HG02852 (cell line): Measurements from ENCODE around the gene UPF1.

ENCODE experiments used
- ATAC-seq: cut with Tn5 transposase; IDR thresholded peaks from one replicate; pipeline ENCODE4 v1.9.1; 2021; ENCODE audit warnings: mild to moderate bottlenecking, moderate library complexity; ENCODE audit not compliant: unreplicated experiment

UPF1 gene

DNA sequence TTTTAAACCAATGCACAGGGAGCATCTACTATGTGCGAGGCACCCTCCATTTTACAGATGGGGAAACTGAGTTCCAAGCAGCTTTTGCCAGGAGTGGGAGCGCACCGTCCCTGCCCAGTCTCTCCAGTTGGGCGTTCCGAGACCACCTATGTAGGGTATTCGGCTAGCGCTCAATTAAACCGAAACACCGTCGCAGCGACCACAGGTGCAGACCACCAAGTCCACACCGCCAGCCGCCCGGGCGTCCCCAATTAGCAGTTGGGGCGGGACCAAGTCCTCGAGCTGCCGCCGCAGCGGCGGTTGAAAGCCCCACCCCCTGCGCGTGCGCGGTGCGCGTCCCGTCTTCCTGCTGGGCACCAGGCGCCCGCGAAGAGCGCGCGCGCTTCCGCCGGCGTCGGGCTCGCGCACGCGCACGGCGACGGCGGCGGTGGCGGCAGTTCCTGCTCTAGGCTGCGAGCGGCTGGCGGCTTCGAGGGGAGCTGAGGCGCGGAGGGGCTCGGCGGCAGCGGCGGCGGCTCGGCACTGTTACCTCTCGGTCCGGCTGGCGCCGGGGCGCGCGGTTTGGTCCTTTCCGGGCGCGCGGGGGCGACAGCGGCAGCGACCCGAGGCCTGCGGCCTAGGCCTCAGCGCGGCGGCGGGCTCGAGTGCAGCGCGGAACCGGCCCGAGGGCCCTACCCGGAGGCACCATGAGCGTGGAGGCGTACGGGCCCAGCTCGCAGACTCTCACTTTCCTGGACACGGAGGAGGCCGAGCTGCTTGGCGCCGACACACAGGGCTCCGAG lies at the start of gene UPF1:
TSS of gene UPF1 (plus strand) at position 436 of the 782 bp plus-strand sequence. CDS start at position 687, 251 bp downstream.
- ATAC-seq: peak; percentile 58

GRCh38 chr19:18782559-18783225 lies 49.1 kb upstream of the UPF1 start:
- no peak for ATAC-seq

DNA sequence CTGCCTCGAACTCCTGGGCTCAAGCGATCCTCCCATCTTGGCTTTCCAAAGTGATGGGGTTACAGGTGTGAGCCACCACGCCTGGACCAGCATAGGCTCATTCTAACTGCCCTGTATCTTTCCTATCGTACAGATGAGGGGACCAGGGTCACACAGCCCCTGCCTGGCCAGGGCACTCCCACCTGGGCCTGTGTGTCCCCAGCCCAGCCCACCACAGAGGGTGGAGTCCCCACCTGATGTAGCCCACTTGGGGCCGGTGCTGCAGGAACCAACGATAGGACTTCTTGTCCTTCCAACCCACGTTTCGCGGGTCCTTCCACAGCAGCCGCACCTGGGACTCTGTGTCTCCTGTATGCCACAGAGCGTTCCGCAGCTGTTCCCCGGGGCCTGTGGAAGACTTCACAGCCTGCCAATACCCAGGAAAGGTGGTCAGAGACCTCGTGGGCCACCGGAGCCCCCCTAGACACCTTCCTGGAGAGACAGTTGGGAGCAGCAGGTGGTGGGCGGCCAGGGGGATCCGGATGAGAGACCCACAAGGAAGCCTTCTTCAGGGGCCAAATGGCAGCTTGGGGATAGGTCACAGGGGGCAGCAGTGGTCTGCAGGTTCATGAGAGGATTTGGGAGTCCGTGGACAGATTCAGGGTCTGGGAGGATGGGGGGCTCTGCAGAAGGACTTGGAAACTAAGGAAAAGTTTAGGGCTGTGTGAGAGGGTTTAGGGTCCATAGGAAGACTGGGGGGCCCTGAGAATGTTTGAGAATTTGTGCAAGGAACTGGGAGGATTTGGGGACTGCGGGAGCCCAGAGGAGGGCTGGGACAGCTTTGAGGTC lies 47.6 kb upstream of the UPF1 start:
- no peak for ATAC-seq

GRCh38 chr19:18784786-18785120 lies 47.0 kb upstream of the UPF1 start:
- ATAC-seq: no peak

DNA sequence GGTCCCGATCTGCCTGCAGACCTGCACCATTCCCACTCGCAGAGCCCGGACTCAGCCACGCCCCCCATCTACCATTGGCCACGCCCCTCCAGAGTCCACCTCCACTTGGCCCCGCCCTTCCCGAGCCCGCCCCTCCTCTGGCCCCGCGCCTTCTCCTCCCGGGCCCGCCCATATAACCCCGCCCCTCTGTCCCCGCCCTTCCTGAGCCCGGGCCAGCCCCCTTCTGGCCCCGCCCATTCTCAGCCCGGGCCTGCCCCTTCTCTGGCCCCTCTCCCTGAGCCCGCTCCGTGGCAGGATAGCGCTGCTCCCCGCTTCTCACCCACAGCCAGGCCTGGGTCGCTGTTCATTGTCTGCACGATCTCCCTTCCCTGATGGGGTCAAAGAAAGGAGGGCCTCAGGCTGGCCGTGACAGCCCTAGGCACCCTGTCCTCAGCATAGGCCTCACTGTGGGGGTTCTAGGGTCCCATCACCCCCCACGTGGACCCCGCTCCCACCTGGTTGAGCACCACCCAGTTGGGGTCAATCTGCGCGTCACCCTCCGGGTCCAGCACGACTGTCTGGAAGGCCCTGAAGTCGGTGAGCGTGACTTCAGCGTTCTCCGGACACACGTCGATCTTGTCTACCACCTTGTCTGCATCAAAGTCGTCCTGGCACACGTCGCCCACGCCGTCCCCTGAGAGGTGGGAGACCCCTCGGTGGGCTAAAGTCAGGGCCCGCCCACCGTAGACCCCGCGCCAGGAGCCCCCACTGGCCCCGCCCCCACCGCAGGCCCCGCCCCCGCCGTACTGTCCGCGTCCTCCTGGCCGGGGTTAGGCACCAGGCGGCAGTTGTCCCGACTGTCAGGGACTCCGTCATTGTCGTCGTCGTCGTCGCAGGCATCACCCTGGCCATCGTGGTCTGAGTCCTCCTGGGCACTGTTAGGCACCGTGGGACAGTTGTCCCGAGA lies 46.3 kb upstream of the UPF1 start:
- no peak for ATAC-seq

DNA sequence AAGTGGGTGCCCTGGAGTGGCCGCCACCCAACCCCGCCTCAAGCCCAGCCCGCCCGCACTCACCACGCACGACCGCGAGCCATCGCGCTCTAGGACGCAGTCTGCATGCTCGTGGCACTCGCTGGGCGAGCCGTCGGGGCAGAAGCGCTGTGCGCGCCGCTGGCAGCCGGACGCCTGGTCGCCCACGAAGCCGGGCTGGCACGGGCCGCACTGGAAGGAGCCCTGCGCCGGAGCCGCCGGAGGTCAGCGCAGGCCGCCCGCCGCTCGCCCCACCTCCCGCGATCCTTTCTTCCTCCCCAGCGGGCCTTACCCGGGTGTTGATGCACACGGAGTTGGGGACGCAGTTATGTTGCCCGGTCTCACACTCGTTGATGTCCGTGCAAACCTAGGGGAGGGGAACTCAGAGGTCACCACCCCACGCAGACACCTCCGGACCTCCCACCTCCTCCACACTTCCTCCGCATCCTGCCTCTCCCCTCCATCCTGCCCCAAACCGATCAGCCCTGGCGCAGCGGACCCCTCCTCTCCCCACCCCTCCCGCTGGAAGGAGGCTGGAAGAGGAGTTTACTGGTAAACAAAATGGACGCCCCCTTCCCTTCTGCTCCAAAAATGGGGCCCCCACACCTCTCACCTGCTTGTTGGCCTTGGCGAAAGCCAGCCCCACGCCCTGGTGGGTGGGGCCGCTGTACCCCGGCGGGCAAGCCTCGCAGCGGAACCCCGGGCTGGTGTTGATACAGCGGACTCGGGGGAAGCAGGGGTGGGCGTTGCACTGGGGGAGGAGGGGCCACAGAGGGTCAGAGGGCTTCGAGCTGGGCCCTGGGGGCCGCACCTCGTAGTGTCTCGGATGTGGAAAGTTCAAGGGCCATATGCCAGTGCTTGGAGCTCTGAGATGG lies 43.0 kb upstream of the UPF1 start:
- ATAC-seq: no peak

DNA sequence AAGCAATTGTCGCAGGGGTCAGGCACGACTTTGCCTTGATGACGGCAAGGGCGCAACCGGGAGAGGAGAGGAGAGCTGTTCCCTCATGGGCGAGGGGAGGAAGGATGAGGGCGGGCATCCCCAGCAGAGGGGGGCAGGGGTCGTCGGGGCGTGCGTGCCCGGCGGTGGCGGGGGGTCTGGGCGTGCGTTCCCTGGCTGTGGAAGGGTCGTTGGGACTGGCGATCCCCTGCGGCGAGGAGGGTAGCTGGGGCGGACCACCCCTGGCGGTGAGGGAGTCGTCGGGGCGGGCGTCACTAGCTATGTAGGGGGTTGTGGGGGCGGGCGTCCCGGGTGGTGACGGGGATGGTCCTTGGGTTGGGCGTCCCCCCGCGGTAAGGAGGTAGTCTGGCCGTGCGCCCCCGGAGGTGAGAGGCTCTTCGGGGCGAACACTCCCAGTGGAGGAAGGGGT lies 42.3 kb upstream of the UPF1 start:
- no peak for ATAC-seq

GRCh38 chr19:18789883-18790565 lies 41.7 kb upstream of the UPF1 start:
- ATAC-seq: no peak

DNA sequence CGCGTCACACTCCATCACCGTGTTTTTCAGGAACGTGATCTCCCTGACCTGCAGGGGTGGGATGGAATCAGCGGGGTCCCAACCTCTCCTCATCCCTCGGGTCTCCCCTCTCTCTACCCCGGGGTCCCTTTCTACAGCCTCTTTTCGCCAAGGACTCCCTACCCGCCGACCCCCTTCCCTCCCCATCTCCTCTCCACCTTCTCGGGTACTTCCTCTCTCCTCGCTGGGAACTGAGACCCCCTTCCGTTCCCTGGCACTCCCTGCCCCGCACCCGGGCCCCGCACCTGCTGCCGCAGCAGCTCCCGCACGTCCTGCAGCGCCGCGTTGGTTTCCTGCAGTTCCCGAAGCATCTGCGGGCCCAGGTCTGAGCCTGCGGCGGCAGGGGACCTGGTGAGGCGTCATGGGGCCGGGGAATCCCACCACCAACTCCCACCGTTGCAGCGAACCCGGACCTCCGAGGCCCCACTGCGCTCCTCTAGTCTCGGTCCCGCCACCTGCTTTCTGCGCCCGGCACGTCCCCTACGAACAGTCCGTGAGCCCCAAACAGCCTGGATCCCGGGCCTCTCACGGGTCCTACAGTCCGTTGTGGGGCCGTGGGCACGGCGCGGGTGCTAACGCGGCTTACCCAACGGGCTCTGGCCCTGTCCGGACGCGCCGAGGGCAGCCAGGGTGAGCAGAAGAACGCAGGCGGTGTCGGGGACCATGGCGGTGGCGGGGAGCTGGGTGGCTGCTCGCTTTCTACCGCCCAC lies 41.0 kb upstream of the UPF1 start, which contains the start of gene COMP:
TSS of gene COMP (minus strand) at position 740 of the 749 bp plus-strand sequence. CDS start at position 704, 36 bp downstream.
- ATAC-seq: no peak

DNA sequence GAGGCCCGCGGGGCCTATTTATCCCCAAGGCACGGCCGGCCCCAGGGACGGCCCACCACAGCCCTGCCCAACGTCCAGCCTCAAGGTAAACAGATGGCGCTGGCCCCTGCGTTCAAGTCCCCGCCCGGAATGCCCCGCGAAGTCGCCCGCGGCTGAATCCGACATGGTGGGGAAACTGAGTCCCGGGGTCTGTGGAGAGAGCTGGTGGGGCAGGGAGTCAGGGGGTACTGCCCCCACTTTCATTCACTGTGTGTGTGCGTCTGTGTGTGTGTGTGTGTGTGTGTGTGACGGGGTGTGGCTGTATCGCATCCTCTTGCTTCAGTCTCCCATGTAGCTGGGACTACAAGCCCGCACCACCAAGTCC lies 40.5 kb upstream of the UPF1 start:
- no peak for ATAC-seq

- no peak for ATAC-seq
These were observed 39.1 kb upstream of the UPF1 start for GRCh38 chr19:18792661-18793060.

DNA sequence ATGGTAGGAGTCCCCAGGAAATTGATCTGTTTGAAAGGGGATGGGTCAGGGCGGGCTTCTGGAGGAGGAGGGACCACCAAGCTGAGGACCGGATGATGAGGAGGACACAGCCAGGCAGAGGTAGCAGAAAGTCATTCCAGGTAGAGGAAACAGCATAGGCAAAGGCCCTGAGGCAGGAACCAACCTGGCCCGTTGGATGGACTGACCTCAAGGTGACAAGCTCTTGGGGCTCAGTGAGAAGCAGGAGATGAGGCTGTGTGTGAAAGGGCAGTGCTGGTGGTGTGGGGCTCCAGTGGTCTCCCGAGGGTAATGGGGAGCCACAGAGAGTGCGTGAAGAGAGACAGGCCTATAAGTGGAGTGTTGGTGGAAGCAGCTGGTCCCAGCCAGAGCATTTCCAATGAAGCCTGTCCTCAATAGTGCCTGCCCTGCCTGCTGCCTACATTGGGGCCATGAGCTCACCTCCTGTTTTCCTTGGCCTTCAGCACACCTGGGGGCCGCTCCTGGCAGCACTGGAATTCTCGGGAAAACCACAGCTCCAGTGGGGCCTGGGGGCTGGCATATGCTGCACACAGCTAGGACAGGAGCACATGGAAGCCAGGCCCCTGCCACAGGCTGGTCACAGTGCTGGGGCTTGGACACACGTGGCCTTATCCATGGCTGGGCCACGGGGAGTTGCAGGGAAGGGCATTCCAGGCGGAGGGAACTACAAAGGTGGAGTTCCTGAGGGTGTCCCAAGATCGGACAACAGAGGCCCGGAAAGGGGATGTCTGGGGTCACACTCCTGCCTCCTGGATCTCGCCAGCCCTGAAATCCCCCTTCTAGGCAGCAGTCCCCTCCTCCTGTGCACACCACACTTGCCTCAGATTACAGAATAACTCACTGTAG lies 38.4 kb upstream of the UPF1 start:
- no peak for ATAC-seq

DNA sequence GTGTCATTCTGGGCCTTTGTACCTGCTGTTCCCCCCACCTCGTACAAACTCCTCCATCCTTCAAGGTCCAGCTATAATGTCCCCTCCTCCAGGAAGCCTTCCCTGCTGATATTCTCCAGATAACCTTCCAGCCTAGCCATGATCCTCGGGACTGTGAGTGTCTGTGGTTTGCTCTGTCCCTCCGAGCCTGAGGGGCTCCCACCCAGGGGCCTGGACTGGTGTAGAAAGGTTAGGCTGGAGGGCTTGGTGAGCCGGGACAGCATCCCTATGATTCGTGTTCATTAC lies 37.8 kb upstream of the UPF1 start:
- ATAC-seq: no peak

DNA sequence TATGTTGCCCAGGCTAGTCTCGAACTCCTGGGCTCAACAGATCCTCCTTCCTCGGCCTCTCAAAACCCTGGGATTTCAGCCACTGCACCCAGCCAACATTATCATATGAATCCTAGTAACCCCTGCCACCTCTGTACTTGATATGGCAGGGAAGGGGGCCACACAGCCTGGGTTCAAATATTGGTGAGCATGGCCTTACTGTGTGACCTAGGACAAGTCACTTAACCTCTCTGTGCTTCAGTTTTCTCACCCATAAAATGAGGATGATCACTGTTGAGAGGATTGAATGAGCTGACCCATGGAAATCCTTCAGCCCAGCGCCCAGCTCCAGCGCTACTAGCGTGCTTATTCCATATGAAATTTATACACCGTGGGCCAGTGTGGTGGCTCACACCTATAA lies 37.1 kb upstream of the UPF1 start:
- no peak for ATAC-seq

- ATAC-seq: no peak
These were observed 36.2 kb upstream of the UPF1 start for GRCh38 chr19:18795540-18795939.

DNA sequence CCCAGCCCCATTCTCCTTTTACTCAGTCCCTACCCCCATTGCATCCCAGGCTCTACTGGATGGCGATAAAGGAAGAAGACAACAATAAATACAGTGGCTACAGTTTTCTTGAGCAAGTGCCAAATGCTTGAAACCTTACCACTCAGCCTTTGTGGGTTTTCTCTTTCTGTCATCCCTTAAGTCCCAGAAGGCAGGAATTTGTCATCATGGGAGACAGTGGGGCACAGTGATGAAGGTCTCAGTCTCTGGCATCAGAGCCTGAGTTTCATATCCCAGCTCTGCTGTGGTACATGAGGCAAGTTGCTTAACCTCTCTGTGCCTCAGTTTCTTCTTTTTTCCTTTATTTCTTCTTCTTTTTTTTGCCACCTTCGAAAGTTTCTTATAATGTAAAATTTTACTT lies 35.5 kb upstream of the UPF1 start:
- no peak for ATAC-seq
